Endothelial cell of umbilical vein (primary cell): ENCODE data around the gene SGK1. TPM values are rescaled to one million over a fixed set of nuclear protein-coding genes. Genes with fewer than 3 reads are reported as not detected.

Experiments
- BruUV-seq: library from RNA; stranded (reverse); fragments of 400-500 nt; replicated peaks from 2 replicates; lab custom pipeline; 2021; lab: Mats Ljungman, UMichigan
- CTCF ChIA-PET: fragments of 300-600, 350-600 bp; sonication (Branson Sonifier 250); formaldehyde crosslinking; loops from one replicate; lab custom pipeline; 2021; ENCODE audit warnings: antibody characterized with exemption, inconsistent platforms; lab: Charles Lee
- POLR2A ChIA-PET: fragments of 300-600, 350-600 bp; sonication (Branson Sonifier 250); formaldehyde crosslinking; loops from one replicate; lab custom pipeline; 2021; ENCODE audit warnings: antibody characterized with exemption, inconsistent platforms; lab: Charles Lee
- DNase-seq: peaks from one replicate; pipeline ENCODE4 v3.0.0-alpha.2; 2011; ENCODE audit warnings: low read depth, low spot score
- FAIRE-seq: peaks from 2 replicates; lab custom pipeline; 2011; peaks lifted over from hg19 to GRCh38; lab: Jason Lieb, UNC
- H2AFZ ChIP-seq: 2 replicates; pipeline ENCODE4 v1.6.0; 2012; ENCODE audit warnings: low read depth, low read length, control low read depth, inconsistent platforms
- H3K27ac ChIP-seq: 2 replicates; pipeline ENCODE4 v1.5.1; 2011; ENCODE audit warnings: low read depth, mild to moderate bottlenecking, control low read depth, low read length, moderate library complexity; ENCODE audit not compliant: insufficient read depth
- H3K27me3 ChIP-seq, 2 experiments: 2 replicates each; pipeline versions ENCODE4 v1.6.0 to v1.6.1; 2011; ENCODE audit warnings: low read length in 2 of 2, mixed read lengths in 1 of 2; ENCODE audit not compliant: control insufficient read depth in 2 of 2, insufficient read depth in 2 of 2
- H3K36me3 ChIP-seq, 2 experiments: 2 replicates in 1 of 2; 3 replicates in 1 of 2; pipeline ENCODE4 v1.5.1; 2011; ENCODE audit warnings: low read length in 2 of 2, mild to moderate bottlenecking in 1 of 2, moderate library complexity in 1 of 2; ENCODE audit not compliant: control insufficient read depth in 2 of 2, insufficient read depth in 2 of 2; ENCODE audit errors: extremely low read depth in 1 of 2
- H3K4me1 ChIP-seq: 3 replicates; pipeline ENCODE4 v1.5.1; 2011; ENCODE audit warnings: mild to moderate bottlenecking, low read length; ENCODE audit not compliant: control insufficient read depth, insufficient read depth; ENCODE audit errors: extremely low read depth
- H3K4me2 ChIP-seq: 2 replicates; pipeline ENCODE4 v1.6.1; 2011; ENCODE audit warnings: low read length, control low read depth, mixed read lengths; ENCODE audit not compliant: insufficient read depth
- H3K4me3 ChIP-seq, 3 experiments: fragments of 200-600 bp in 1 of 3; sonication (generic), shearing (Covaris generic) in 1 of 3; replicated peaks in 1 of 3; 2 replicates each; pipeline ENCODE4 v1.5.1; 2011 to 2016; ENCODE audit warnings: control low read depth in 3 of 3, low read length in 3 of 3, mild to moderate bottlenecking in 2 of 3, inconsistent platforms in 1 of 3, low read depth in 1 of 3, moderate library complexity in 1 of 3; ENCODE audit not compliant: insufficient read depth in 1 of 3
- H3K79me2 ChIP-seq: 2 replicates; pipeline ENCODE4 v1.6.0; 2012; ENCODE audit warnings: low read length, inconsistent platforms; ENCODE audit not compliant: control insufficient read depth, insufficient read depth
- H3K9ac ChIP-seq: replicated peaks from 2 replicates; pipeline ENCODE3; 2011; ENCODE audit warnings: low read length, control low read depth; ENCODE audit not compliant: insufficient read depth; ENCODE audit errors: extremely low read depth
- H3K9me1 ChIP-seq: replicated peaks from 3 replicates; pipeline ENCODE4 v1.6.0; 2011; ENCODE audit warnings: mild to moderate bottlenecking, low read length; ENCODE audit not compliant: control insufficient read depth, insufficient read depth; ENCODE audit errors: extremely low read depth
- H3K9me3 ChIP-seq: replicated peaks from 2 replicates; pipeline ENCODE4 v1.5.1; 2012; ENCODE audit warnings: low read length, inconsistent platforms; ENCODE audit not compliant: control insufficient read depth, insufficient read depth
- H4K20me1 ChIP-seq: replicated peaks from 2 replicates; pipeline ENCODE3; 2011; ENCODE audit warnings: mild to moderate bottlenecking, low read length; ENCODE audit not compliant: control insufficient read depth, insufficient read depth; ENCODE audit errors: extremely low read depth
- CTCF ChIP-seq, 2 donors: IDR thresholded peaks; 1 replicate in 1 of 2; 2 replicates in 1 of 2; pipeline ENCODE4 v1.5.1; 2011; ENCODE audit warnings: low read length in 2 of 2, mild to moderate bottlenecking in 2 of 2, moderate library complexity in 2 of 2, control low read depth in 1 of 2, inconsistent platforms in 1 of 2, low read depth in 1 of 2; ENCODE audit not compliant: insufficient read depth in 1 of 2; ENCODE audit errors: extremely low read depth in 1 of 2
- EZH2 ChIP-seq: IDR thresholded peaks from 2 replicates; pipeline ENCODE4 v1.6.1; 2012; ENCODE audit warnings: borderline replicate concordance, low read depth, mild to moderate bottlenecking, moderate library complexity, low read length, inconsistent platforms; ENCODE audit not compliant: severe bottlenecking
- FOS ChIP-seq: IDR thresholded peaks from 2 replicates; pipeline ENCODE4 v1.6.1; 2011; ENCODE audit warnings: mild to moderate bottlenecking, low read length, moderate library complexity, borderline replicate concordance; ENCODE audit not compliant: insufficient read depth
- GATA2 ChIP-seq: IDR thresholded peaks from 2 replicates; pipeline ENCODE4 v1.7.0; 2011; ENCODE audit warnings: low read depth, mild to moderate bottlenecking, moderate library complexity, mixed read lengths, low read length; ENCODE audit not compliant: insufficient read length, insufficient read depth
- JUN ChIP-seq: IDR thresholded peaks from 2 replicates; pipeline ENCODE4 v1.6.1; 2011; ENCODE audit warnings: borderline replicate concordance, low read depth; ENCODE audit not compliant: insufficient read length, insufficient read depth
- MAX ChIP-seq: IDR thresholded peaks from 2 replicates; pipeline ENCODE4 v1.6.1; 2011; ENCODE audit not compliant: insufficient read depth, insufficient read length
- MYC ChIP-seq: IDR thresholded peaks from one replicate; pipeline ENCODE4 v1.6.1; 2011; ENCODE audit warnings: mild to moderate bottlenecking, low read depth, low read length
- POLR2A ChIP-seq: IDR thresholded peaks from 2 replicates; pipeline ENCODE4 v1.6.1; 2012; ENCODE audit warnings: low read depth, mild to moderate bottlenecking, control low read depth, low read length
- POLR2AphosphoS5 ChIP-seq: IDR thresholded peaks from 2 replicates; pipeline ENCODE4 v1.6.1; 2012; ENCODE audit warnings: low read depth, mild to moderate bottlenecking, control low read depth, low read length, moderate library complexity; ENCODE audit not compliant: insufficient read depth
- dilution Hi-C: fragments of 300-500 bp; cut with MboI; formaldehyde crosslinking; loops from one replicate; pipeline ENCODE4 v1.15.0; 2019; ENCODE audit warnings: low sequenced_read_pairs; ENCODE audit not compliant: extremely low pct_ligation_motif_present
- intact Hi-C: fragments of 100-400 bp; cut with micrococcal nuclease; formaldehyde crosslinking; loops from one replicate; pipeline ENCODE4 v1.10.0; 2022
- polyA plus RNA-seq, 4 experiments: library from polyadenylated mRNA; depleted of rRNA in 3 of 4; stranded (reverse) in 3 of 4; unstranded in 1 of 4; fragments of >200 nt; gene quantifications; 2 replicates each; pipeline versions ENCODE4 v1.2.1 to v1.2.3, GENCODE V29; 2011 to 2012; ENCODE audit warnings: missing spikeins in 1 of 4
- small RNA-seq: library from RNA; depleted of rRNA; stranded (forward); fragments of <200 nt; gene quantifications from one replicate; pipeline ENCODE3, GENCODE V24; 2012; ENCODE audit warnings: low replicate concordance, low read depth; ENCODE audit not compliant: insufficient read depth, insufficient read length
- total RNA-seq: library from RNA; stranded (reverse); gene quantifications from 2 replicates; pipeline ENCODE4 v1.2.3, GENCODE V29; 2021

SGK1 gene
- total and polyA plus RNA-seq, 2 donors (not counting 3 experiments of a cell fraction or from before 2014, with no cell fraction given): 121 to 128 TPM

GRCh38 chr6:134119486-134119885, 198.4 kb downstream of the SGK1 start:
- Histone ChIP-seq H3K36me3 (no peaks in the 10 kb centered on the region), H3K9me3 (no peaks in the 10 kb centered on the region), H3K79me2 (no peaks in the 10 kb centered on the region), H2AFZ (no peak overlapping the region), H4K20me1 (no peaks in the 10 kb centered on the region), H3K4me1 (no peaks in the 10 kb centered on the region), H3K9ac (no peak overlapping the region), H3K4me3 (no peak overlapping the region), H3K9me1 (no peaks in the 10 kb centered on the region), H3K27ac (no peak overlapping the region), H3K27me3 (peaks cover 9 to 13% of the 10 kb centered on the region in 2 experiments), H3K4me2 (no peak overlapping the region)
- no peak for FAIRE-seq
- TF ChIP-seq MYC (no peak), POLR2AphosphoS5 (no peak), FOS (no peak), POLR2A (no peak), GATA2 (no peak), JUN (no peak), CTCF (IDR thresholded peaks at IDR 0.05; ENCODE audit: extremely low read depth in 1 of 2, insufficient read depth in 1 of 2, low read depth in 1 of 2, low read length in 2 of 2) (no peak), EZH2 (no peak), MAX (no peak)
- no TSS peak for BruUV-seq
- CTCF ChIA-PET: interaction anchor here (1.5 to 6.7 kb wide), 2 partner anchors 821 kb away, joined by 4 to 258 read pairs; no protein-coding TSS in a partner anchor
- POLR2A ChIA-PET: no interaction called here
- DNase-seq: no peak
- intact Hi-C loops (no loop called here), dilution Hi-C loops (no loop called here)

Small RNA genes lying within 50 kb of the gene (small RNA-seq; reads per million reads assigned to genes)
- gene RF00019 (not detected), gene RN7SL408P (not detected), gene RNA5SP218 (1.5 reads per million), gene RPS29P32 (not detected)
